Activated CD8-positive, alpha-beta memory T cell treated with anti-CD3 and anti-CD28 coated beads for 4 hours (primary cell): ENCODE data around the gene HTR3C.
"Not testable (repeated sequence)": the region's sequence is repeated elsewhere in the genome, so short reads cannot be mapped to it uniquely, and the experiment has no call there.

Experiments used
- DNase-seq, 2 donors: peaks; one replicate each; pipeline ENCODE4 v3.0.0-alpha.2; 2020; ENCODE audit warnings: low read depth in 2 of 2

Gene HTR3C

DNA sequence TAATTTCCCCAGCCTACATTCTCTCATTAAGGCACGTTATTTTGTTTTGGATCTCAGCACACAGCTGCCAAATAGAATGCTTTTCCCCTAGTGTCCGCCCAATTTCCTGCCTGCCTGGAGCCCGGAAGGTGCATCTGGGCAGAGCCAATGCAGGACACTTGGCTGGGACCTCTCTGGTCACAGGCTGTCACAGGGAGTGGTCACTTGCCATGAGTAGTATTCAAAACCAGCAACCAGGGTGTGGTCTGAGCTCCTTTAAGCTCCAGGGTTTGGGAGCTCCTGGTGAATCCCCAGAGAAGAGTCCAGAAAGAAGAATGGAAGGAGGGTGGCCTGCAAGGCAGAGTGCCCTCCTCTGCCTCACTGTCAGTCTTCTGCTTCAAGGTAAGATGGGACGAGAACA, at the start of gene HTR3C:
Gene HTR3C, plus strand, starts transcription at position 281 of the 400 bp plus-strand sequence. Its CDS starts 34 bp downstream, at position 315.
- DNase-seq, result no peak

GRCh38 chr3:184003187-184003967, 49.5 kb upstream of the HTR3C start:
- no peak for DNase-seq

DNA sequence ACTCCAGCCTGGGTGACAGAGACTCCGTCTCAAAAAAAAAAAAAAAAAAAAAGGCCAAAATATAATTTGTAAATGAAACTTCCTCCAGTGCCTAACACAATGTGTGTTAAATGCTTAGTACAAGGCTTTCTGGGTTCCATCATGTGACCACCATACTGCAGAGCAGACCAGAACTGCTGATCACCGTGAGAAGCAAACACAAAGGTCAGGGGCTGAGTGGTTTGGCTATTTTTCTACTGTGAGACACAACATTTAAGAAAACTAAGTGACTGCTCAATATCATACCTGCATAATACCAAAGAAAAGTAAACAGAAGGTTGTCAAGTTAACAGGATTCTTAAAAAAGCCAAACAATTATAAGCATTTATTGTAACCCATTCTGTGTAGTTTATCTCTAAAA, 48.4 kb upstream of the HTR3C start:
- no peak for DNase-seq

GRCh38 chr3:184005941-184006507, 46.8 kb upstream of the HTR3C start:
- DNase-seq, result no peak

- not testable (repeated sequence) for DNase-seq
These were observed 45.6 kb upstream of the HTR3C start for GRCh38 chr3:184007143-184007813.

DNA sequence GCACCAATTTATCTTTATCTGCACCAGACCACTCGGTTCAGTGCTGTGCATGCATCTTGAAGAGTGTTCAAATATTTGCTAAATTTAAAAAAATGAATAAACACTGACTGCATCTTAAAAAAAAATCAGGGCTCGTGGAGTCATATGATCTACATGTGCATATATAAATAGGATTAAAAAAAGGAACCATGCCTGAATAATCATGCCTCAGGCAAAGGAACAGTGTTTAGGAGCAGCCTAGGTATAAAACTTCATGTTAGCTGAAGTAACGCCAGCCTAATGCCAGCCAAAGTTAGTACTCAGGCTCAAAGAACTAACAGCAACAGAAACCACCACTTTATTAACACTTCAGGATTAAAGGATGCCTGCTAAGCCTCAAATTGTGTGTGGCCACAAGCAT, 44.7 kb upstream of the HTR3C start:
- DNase-seq, result no peak

DNA sequence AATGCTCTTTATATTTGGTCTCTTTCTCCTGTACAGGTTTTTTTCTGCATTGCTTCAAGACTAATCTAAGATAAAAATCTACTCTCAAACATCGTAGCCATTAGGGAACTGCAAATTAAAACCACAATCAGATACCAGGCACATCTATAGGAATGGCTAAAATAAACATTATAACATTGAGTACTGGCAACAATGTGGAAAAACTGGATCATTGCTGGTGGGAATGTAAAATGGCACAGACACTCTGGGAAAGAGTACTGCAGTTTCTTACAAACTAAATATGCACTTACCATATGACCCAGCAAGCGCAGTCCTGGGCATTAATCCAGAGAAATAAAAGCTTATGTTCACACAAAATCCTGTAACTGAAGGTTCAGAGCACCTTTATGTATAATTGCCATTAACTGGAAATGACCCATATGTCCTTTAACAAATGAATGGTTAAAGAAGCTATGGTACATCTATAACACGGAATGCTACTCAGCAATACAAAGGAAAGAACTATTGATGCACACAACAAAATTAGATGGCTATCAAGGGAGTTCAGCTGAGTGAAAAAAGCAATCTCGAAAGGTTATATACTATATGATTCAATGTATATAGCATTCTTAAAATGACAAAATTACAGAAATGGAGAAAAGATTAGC, 41.5 kb upstream of the HTR3C start:
- no peak for DNase-seq

GRCh38 chr3:184011937-184012889, 40.6 kb upstream of the HTR3C start:
- no peak for DNase-seq

DNA sequence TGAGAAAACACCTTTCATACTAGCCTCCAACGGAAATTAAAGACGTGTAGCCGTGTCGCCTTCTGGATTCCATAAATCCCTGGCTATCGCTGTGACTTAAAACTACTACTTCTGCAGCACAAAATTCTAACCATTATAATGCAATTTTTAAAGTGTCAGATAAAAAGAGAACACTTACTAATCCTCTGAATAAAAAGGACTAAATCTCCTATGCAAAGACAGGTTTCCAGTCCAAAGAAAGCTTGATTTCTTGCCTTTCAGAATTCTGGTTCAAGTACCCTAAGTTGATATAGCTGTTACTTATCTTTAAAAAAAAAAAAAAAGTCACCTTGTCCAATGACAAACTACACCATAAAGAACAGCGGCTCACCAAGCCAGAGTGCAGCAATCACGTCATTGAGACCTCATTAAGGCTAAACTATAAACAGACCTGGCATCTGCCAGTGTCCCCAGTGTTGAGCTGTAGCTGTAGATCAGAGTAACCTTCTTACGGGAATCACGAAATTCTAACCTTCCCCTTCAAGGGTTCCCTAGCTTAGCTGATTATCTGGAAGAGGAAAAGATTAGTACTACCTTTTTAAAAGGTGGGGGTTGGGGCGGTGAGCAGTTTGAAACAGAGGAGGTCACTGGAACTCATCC, 37.3 kb upstream of the HTR3C start:
- no peak for DNase-seq

DNA sequence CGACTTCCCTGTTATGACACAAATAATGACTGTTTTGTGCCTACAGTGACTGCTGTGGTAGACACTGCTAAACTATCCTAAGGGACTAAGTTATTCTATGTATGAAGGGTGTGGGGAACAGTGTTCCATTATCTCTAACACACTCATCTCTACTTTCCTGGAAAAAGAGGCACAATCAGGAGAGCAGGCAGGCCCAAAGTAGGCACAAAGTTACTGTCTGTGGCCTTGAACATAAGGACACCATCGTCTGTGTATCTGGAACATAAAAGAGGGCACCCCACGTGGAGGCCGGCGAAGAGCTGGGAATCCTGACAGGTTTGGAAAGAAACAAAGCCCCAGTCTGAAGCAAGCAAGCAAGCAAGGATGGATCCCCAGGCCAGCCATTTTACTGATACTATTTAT, 36.7 kb upstream of the HTR3C start:
- DNase-seq, result no peak

GRCh38 chr3:184016811-184017671, 35.8 kb upstream of the HTR3C start:
- DNase-seq, result peak in 1 of 2 donors; percentile 8

DNA sequence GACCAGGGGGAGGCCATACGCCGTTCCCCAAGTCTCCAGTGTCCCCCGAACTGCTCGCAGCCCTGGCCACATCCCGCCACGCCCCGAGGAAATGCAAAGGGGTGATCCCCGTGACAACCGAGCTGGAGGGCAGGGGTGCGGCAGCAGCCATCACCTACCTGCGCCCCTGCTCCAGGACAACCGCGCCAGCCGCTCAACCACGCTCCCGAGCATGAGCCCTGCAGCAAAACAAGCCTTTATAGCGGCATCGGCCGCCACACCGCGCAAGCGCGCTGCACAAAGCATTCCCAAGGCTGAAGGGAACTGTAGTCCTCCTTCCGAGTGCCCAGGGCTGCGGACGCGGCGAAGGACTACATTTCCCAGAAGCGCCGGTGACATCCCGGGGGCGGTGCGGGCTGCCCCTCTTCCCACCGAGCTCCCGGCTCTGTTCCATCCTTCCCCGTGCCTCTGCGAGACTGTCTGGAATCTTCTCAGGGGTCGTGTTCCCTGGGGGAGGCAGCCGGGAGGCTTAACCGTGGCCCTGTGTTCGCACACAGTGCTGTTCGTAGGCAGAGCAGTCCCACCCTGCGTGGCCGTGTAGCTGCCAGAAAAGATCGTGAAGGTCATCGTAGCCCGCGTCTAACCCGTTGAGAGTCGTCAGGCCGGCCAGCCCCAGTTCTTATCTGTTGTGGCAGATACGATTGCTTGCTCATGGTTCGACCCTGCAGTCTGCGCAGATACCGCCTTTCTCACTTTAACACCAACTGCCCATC, 35.0 kb upstream of the HTR3C start, which contains the start of gene ABCC5:
Gene ABCC5, minus strand, starts transcription at position 213 of the 752 bp plus-strand sequence. CDS start 3,492 bp downstream, outside the sequence.
- peak; percentile 69 to 73 for DNase-seq

DNA sequence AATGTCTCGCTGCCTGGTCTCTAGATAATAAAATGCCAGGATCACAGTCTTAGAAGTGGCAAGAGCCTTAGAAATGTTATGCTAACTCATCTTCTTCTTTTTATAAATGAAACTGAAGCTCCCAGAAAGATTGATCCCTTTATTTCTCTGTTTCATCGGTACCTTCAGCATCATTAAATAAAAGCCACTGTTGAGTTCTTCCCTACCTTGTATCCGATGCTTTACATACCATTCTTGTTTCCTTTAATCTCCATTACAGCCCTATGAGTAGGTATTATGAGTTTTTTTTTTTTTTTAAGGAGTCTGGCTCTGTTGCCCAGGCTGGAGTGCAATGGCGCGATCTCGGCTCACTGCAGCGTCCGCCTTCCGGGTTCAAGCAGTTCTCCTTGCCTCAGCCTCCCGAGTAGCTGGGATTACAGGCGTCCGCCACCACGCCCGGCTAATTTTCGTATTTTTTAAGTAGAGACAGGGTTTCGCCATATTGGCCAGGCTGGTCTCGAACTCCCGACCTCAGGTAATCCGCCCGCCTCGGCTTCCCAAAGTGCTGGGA, 34.3 kb upstream of the HTR3C start:
- DNase-seq, result no peak

DNA sequence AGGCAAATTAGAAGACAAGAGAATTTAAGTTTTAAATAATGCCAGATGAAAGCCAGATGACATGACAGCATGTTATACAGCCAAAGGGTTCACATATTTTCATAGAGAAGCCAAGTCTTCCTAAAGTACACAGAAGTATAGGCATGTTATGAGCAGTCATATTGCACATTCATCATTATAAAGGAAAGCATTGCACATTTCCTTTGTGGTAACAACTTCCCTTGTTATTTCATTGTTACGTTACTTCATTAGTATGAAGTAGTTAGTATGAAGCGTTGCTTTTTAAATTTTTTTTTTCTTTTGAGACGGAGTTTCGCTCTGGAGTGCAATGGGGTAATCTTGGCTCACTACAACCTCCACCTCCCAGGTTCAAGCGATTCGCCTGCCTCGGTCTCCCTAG, 30.5 kb upstream of the HTR3C start:
- DNase-seq, result no peak

- not testable (repeated sequence) for DNase-seq
These were observed 27.6 kb upstream of the HTR3C start for GRCh38 chr3:184025256-184025655.

- not testable (repeated sequence) for DNase-seq
These were observed 24.5 kb upstream of the HTR3C start for GRCh38 chr3:184028275-184028890.

GRCh38 chr3:184029443-184029842, 23.4 kb upstream of the HTR3C start:
- DNase-seq, result no peak

GRCh38 chr3:184030536-184030935, 22.3 kb upstream of the HTR3C start:
- no peak for DNase-seq
